ENCODE results near the gene RRAS2.
"Not testable (repeated sequence)": the region's sequence is repeated elsewhere in the genome, so short reads cannot be mapped to it uniquely, and the experiment has no call there.

The RRAS2 gene

GRCh38 chr11:14300661-14301304 is 58.2 kb downstream of the RRAS2 start:
- peak; percentile 18 for DNase-seq

GRCh38 chr11:14299921-14300320 is 59.1 kb downstream of the RRAS2 start:
- no peak for DNase-seq

DNA sequence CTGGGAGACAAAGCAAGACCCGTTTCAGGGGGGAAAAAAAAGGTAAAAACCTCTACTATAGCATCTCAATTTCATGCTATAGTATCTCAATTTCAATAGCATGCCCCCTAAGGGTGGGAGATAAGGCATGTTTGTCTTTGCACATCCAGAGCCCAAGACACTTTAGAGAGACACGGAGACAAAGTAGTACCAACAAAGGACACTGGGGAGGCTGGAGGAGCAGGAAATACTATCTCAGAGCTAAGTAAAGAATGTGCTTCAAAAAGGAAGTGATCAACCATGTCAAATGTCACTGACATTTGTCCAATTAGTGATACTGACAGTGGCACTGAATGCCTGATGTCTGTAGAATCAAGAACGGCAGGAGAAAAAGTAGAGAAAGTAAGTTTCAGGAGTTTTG is 68.6 kb downstream of the RRAS2 start:
- DNase-seq: no peak

DNA sequence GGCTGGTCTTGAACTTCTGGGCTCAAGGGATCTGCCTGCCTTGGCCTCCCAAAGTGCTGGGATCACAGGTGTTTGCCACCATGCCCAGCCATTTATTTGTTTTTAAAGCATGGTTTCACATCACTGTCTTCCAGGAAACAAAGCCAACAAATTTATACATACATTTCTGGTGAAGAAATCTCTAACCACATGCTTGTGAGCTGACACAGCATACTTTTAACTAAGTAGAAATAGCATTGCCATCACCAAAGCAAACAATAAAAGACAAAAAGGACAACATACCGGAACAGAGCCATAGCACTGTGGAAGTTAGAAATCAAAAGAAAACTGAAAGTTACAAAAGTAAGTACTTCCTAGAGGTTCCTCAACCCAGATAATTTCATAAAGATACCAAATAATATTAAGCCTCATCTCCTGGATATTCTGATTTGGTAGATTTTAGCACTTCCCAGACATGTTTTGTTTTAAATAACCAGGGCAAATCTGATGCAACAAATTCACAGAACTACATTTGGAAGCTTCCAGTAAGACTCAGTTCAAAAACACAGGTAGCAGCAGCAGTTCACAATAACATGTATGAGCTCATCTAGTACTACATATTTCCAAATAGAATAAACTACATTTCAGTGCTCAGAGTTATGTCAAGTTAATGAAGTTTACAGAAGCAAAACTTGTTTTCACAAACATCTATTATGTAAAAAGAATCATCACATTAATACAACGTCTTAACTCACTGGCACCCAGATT is 70.6 kb downstream of the RRAS2 start:
- no peak for DNase-seq

DNA sequence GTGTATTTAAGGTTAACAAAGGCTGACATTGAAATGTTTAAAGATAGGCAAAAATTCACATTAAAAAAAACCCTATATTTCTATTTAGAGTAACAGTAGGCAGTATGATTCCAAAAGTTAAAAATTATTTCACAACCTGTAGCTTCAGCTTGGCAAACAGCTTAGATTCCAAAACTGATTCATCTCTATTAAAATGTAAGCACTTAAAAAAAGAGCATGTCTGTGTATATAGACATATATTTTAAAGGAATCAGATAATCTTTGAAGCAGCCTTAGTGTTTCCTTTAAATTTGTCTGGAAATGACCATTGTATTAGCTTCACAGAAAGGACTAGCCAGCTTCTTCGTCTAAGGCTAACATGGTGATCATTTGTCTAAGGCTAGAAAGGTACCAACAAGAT is 80.1 kb downstream of the RRAS2 start:
- not testable (repeated sequence) for DNase-seq

DNA sequence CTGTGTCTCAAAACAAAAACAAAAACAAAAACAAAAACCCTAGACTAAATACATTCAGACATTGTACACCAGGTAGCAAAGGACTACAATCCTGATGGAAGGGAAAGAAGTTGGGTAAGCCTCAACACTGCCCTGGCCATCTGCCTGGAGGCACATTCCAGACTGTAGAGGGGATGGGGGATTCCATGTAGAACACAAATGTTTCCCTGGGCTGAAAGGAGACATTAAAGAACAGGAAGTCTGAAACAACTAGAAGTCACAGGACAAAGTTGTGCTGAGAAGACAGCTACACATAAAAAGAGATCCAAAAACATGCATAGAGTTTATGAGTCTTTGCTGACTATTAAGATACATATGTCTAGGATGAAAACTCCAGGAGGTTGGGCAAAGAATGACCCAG is 83.9 kb downstream of the RRAS2 start:
- DNase-seq: no peak

DNA sequence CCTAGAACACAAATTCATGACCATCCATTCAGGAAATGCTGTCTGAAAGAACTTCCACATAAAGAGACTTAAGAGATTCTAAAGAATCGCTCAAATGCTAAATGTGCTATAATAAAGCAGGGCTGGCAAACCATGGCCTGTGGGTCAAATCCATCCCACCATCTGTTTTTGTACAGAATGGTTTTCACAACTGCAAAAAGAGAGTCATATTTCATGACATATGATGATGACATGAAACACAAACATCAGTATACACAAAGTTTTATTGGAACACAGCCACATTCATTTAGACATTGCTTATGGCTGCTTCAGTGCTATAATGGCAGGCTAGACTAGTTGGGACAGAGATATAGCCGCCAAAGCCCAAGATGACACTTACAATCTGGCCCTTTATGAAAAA is 85.1 kb downstream of the RRAS2 start:
- no peak for DNase-seq

GRCh38 chr11:14270690-14271542 is 88.1 kb downstream of the RRAS2 start:
- peak; percentile 93 for DNase-seq

DNA sequence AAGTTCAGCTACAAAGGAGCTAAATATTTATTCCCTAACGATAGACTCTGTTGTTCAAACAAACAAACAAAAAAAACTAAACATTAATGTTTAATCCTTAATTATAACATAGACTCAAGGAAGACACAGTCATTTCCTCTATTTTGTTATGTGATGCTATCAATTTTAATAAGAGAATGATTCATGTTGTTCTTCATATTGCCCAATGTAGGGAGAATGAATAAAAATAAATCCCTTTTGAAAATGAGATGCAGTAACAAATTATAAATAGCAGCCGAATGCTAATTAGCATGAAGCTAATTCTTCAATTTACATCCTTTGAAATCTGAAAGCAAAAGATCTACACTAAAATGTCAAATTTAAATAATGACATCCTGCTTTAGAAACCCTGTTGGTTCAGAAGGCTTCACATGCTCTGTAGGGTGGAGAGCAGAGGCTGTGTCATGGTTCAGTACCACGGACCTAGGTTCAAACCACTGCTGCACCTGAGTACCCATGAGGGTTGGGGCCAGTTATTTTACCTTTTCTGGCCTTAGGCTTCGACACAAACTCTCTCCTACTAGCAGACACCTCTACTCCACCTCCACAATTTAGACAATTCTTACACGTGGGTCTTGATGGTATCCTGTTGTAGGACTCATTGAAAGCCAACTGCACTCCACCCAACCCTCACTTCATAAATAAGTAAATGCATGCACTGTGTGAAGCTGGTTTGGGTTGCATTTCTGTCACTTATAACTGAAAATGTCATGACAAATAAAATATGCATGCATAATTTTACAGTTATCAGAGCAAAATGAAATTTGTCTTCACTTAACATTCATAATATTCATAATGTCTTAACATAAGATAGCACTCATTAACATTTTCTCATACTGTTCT is 89.0 kb downstream of the RRAS2 start:
- no peak for DNase-seq

DNA sequence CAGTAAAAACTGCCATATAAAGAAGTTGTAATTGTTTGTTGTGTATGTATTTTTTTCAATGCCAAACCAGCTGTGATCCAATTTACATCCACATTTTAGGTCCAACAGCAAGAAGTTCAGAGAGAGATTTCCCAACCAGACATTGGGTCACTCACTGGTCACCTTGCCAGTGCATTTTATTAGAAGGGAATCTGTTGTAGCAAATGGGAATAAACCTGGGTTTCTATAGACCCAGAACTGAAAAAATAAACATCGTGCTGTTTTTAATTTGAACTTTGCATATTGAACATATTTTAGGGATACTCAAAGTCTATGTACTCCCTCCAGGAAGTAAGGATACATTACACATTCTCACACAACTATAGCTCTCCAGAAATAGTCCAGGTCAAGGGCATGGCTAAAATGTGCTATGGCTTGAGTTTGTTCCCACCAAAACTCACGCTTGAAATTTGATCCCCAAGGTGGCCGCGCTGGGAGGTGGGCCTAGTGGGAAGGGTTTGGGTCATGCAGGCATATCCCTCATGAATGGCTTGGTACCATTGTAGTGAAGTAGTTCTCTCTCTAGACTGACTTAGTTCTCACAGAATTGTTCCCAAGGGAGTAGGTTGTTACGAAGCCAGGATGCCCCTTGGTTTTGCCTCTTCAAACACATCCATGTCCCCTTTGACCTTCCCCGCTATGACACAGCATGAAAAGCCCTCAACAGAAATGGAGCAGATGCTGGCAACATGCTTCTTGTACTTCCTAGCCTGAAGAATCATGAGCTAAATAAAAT is 90.9 kb downstream of the RRAS2 start:
- DNase-seq: no peak

DNA sequence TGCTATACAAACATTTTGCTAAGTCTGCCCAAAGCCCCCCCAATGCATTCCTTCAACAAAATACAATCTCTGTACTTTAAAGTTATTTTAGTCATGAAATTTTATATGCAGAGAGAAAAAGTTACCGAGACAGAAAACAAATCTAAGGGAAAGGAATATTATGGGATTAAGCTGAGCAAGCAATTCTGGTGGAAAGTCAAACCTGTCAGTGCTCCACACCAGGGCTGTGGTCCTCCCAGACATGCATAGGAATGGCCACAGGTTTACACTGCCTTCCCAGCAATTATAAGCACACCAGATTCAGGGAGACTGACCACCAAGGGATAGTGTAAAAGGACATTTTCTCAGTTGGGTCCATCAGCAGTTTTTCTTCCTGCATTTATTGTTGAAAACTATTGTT is 92.4 kb downstream of the RRAS2 start:
- DNase-seq: no peak

GRCh38 chr11:14264966-14265365 is 94.0 kb downstream of the RRAS2 start:
- no peak for DNase-seq

DNA sequence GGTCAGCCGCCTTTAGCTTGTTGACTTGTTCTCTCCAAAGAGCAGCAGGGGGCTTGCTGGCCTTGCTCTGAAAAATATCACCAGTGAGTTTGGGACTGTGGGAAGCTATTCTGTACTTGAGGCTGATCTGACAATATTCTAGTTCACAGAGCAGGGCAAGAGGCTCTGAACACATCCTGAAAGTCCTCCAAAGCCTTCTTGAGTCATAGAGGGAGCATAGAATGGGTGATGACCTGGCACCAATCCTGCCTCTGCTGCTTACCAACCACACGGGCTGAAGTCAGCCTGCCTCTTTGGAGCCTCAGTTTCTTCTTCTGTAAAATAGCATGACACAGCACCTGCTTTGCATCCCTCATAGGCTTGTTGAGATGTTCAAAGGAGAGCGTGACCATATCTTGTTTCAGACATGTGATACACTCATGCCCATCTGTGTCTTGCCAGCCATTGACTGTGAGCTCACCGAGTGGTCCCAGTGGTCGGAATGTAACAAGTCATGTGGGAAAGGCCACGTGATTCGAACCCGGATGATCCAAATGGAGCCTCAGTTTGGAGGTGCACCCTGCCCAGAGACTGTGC is 96.6 kb downstream of the RRAS2 start:
- DNase-seq: no peak

- DNase-seq: no peak
Observed at GRCh38 chr11:14261066-14261465, 97.9 kb downstream of the RRAS2 start.

GRCh38 chr11:14259878-14260277 is 99.1 kb downstream of the RRAS2 start:
- no peak for DNase-seq

- no peak for DNase-seq
Observed at GRCh38 chr11:14259186-14259784, 99.7 kb downstream of the RRAS2 start.

DNA sequence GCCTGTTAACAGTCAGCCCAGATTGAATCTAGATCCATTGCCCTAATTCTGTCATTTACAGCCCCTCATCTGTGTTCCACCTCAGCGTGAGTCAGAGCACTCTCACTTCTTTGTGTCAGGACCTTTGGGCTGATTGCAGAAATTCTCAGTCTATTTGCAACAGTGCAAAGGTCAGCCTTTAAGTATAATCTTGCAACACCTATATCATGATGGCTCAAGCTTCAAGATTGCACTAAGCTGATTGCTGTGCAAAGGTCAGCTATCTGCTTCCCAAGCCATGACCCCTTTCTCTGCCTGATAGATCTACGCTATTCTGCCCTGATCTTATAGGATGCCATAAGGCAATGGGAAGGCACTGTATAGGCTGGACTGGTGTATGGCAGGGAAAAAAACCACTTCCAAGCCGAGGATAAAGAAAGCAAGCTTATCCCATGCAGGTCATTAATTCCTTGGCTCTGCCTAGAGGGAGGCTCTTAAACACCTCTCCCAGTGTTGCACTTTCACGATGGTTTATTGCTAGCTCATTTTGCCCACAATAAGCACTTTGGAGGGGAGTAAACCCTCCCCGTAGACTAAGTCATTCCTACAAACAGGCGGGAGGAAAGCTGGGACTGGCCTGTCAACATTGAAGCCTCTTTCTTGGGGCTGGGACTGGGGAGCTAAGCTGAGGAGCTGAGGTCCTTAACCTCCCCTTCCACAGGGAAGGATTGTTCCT is 100.6 kb downstream of the RRAS2 start:
- no peak for DNase-seq

DNA sequence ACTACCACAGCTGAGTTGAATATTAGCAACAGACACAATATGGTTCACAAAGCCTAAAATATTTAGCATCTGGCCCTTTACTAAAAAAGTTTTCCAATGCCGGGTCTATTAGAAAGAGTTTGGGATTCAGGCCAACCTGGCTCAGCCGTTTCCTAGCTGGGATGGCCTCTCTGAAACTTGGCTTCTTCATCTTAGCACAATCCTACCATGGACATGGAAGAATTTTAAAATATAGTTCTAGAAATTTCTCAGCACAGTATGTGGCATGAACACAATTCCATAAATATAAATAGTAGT is 103.8 kb downstream of the RRAS2 start:
- no peak for DNase-seq

DNA sequence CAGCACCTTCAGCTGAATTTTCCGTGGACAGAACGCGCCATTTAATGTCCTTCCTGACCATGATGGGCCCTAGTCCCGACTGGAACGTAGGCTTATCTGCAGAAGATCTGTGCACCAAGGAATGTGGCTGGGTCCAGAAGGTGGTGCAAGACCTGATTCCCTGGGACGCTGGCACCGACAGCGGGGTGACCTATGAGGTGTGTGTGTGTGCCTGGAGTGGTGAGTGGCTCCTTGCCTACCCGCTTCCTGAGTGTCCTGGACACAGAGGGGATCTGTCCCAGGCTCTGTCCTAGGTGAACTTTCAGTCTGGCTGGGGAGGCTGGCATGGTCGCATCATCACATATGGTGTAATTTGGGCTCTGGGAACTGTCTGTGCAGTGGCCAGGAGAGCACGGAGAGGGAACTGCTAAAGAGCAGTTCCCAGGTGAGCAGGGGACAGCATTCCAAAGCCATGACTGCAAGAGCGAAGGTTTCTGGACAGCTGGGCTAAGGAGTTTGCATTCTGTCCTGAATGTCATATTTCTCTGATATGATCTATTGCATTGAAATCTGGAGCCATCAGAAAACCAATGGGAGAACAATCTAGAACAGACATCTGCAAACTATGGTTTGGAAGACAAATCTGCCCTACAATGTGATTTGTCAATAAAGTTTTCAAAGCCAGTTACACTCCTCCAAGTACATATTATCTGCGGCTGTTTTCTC is 104.3 kb downstream of the RRAS2 start:
- no peak for DNase-seq

DNA sequence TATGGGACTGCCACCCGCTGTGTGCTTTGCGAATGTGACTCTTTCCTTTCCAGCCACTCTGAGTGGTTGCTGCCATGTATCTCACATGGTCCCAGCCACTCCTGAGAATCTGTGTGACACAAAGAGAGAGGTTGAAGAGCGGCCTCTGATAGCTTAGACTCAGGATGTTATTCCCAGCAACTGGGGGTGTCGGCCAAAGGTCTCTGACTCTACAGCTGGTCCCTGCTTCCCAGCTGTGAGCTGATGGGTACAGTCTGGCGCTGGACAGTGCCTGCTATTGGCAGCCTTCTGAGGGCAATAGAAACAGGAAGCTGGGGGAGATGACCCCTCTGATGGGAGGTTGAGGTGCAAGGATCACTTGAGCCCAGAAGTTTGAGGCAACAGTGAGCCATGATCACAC is 105.1 kb downstream of the RRAS2 start:
- no peak for DNase-seq

Measured in SIG-M5 (cell line).